Calu3 (cell line): ENCODE measurements around the gene PMFBP1. TPM values are rescaled to one million over a fixed set of nuclear protein-coding genes. Genes with fewer than 3 reads are reported as not detected.

ENCODE experiments used
- BruUV-seq: library from RNA; stranded (reverse); fragments of 400-500 nt; replicated peaks from 2 replicates; lab custom pipeline; 2021; lab: Mats Ljungman, UMichigan
- CTCF ChIA-PET: fragments of 300-600 bp; sonication (Branson Sonifier 250); formaldehyde crosslinking; loops from one replicate; lab custom pipeline; 2022; ENCODE audit warnings: antibody characterized with exemption; lab: Charles Lee
- DNase-seq: peaks from one replicate; pipeline ENCODE4 v3.0.0; 2022
- H3K27ac Mint-ChIP-seq: one replicate; pipeline ENCODE4 v1.8.0; 2022; ENCODE audit warnings: mixed read lengths; ENCODE audit not compliant: unreplicated experiment
- H3K27me3 Mint-ChIP-seq: one replicate; pipeline ENCODE4 v1.8.0; 2022; ENCODE audit warnings: mixed read lengths; ENCODE audit not compliant: unreplicated experiment
- H3K36me3 Mint-ChIP-seq: one replicate; pipeline ENCODE4 v1.8.0; 2022; ENCODE audit warnings: mild to moderate bottlenecking, moderate library complexity, mixed read lengths; ENCODE audit not compliant: insufficient read depth, unreplicated experiment
- H3K4me1 Mint-ChIP-seq: one replicate; pipeline ENCODE4 v1.8.0; 2022; ENCODE audit warnings: mild to moderate bottlenecking, low read depth, mixed read lengths; ENCODE audit not compliant: unreplicated experiment
- H3K4me3 Mint-ChIP-seq: one replicate; pipeline ENCODE4 v1.8.0; 2022; ENCODE audit warnings: mild to moderate bottlenecking, low read depth, moderate library complexity, mixed read lengths; ENCODE audit not compliant: unreplicated experiment
- H3K9me3 Mint-ChIP-seq: one replicate; pipeline ENCODE4 v1.8.0; 2022; ENCODE audit warnings: low read depth, mixed read lengths; ENCODE audit not compliant: unreplicated experiment
- CTCF ChIP-seq: fragments of 200-600 bp; IDR thresholded peaks from one replicate; pipeline ENCODE4 v1.8.0; 2022; ENCODE audit warnings: antibody characterized with exemption; ENCODE audit not compliant: unreplicated experiment
- intact Hi-C: fragments of 100-400 bp; cut with micrococcal nuclease; formaldehyde crosslinking; loops from one replicate; pipeline ENCODE4 v1.10.0; 2022; ENCODE audit not compliant: unreplicated experiment
- total RNA-seq: library from RNA; stranded (reverse); gene quantifications from 2 replicates; pipeline ENCODE4 v1.2.3, GENCODE V29; 2022

PMFBP1 gene
- total RNA-seq, 1 experiment from 2014 or later = 8.5 TPM

DNA sequence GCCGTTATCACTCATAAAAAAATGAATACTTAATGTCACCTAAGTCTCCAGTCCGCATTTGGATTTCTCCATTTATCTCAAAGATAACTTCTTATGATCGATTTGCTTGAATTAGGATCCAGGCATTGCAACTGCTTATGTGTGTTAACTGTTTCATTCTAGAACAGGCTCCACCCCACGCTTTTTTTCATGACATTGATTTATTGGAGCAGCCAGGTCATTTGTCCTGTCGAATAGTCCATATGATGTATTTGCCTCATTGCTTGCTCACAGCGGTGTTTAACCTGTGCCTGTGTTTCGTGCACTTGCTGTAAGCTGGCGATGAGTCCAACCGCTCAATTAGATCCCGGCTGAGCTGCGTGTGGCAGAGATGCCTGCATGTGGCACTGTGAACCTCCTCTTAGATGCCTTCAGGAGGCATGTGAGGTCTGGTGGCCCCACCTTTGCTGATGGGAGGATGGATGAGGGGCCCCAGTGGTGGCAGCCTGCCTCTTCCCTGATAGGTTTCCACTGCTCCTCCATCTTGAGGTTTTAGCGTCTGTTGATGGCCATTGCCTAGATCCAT, 61.9 kb downstream of the PMFBP1 start:
- CTCF ChIA-PET = no interaction called here
- H3K9me3 Mint-ChIP-seq = no peaks in the 10 kb centered on the region

DNA sequence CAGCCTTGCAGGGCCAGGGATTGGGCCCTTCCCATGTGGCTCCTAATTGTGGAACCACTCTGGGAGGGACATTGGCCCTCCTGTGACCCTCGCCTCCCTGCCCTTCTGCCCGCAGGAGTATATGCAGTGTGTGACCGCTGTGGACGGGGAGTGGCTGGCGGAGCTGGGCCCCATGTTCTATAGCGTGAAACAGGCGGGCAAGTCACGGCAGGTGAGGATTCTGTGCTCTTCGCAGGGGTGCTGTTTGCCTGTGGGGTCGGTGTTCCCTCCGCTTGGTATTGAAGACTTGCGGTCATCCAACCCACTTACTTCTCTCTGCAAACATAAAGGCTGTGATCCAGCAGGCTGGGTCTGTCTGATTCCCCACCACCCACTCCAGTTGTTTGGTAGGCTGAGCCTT, 62.7 kb downstream of the PMFBP1 start:
- no peak overlapping the region for H3K27ac Mint-ChIP-seq
- no TSS peak for BruUV-seq
- CTCF ChIA-PET = no interaction called here
- intact Hi-C loops = no loop called here
- no peak for TF ChIP-seq CTCF
- H3K27me3 Mint-ChIP-seq = no peaks in the 10 kb centered on the region
- no peaks in the 10 kb centered on the region for H3K9me3 Mint-ChIP-seq
- no peak overlapping the region for H3K4me3 Mint-ChIP-seq
- H3K36me3 Mint-ChIP-seq = peaks cover 39% of the 10 kb centered on the region
- no peak for DNase-seq
- H3K4me1 Mint-ChIP-seq = no peaks in the 10 kb centered on the region

More for the DNA sequence above, 61.9 kb downstream of the PMFBP1 start:
- no TSS peak for BruUV-seq
- H3K36me3 Mint-ChIP-seq = peaks cover 35% of the 10 kb centered on the region
- H3K27ac Mint-ChIP-seq = no peak overlapping the region
- no peak for DNase-seq
- no peaks in the 10 kb centered on the region for H3K4me1 Mint-ChIP-seq
- no peak for TF ChIP-seq CTCF
- intact Hi-C loops = no loop called here
- no peak overlapping the region for H3K4me3 Mint-ChIP-seq
- no peaks in the 10 kb centered on the region for H3K27me3 Mint-ChIP-seq

- DNase-seq = no peak
- Mint-ChIP-seq H3K27me3 (no peaks in the 10 kb centered on the region), H3K36me3 (peaks cover 40% of the 10 kb centered on the region), H3K27ac (no peak overlapping the region), H3K4me1 (no peaks in the 10 kb centered on the region), H3K9me3 (no peaks in the 10 kb centered on the region), H3K4me3 (no peak overlapping the region)
- no TSS peak for BruUV-seq
- no peak for TF ChIP-seq CTCF
- CTCF ChIA-PET = no interaction called here
- intact Hi-C loops = no loop called here
Observed at GRCh38 chr16:72108353-72109102, 63.4 kb downstream of the PMFBP1 start.

DNA sequence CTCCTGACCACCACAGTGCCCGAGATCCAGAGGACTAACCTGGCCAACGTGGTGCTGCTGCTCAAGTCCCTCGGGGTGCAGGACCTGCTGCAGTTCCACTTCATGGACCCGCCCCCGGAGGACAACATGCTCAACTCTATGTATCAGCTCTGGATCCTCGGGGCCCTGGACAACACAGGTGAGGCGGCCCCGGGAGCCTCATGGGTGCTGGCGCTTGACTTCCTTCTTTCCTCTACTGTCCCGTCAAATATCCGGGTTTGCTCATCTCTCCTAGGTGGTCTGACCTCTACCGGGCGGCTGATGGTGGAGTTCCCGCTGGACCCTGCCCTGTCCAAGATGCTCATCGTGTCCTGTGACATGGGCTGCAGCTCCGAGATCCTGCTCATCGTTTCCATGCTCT, 64.6 kb downstream of the PMFBP1 start:
- intact Hi-C loops = no loop called here
- no peak overlapping the region for H3K4me3 Mint-ChIP-seq
- no peak for TF ChIP-seq CTCF
- DNase-seq = no peak
- no TSS peak for BruUV-seq
- H3K27me3 Mint-ChIP-seq = no peaks in the 10 kb centered on the region
- peaks cover 49% of the 10 kb centered on the region for H3K36me3 Mint-ChIP-seq
- no peaks in the 10 kb centered on the region for H3K4me1 Mint-ChIP-seq
- CTCF ChIA-PET = interaction anchor here (1.6 kb wide), 1 partner anchor 14 kb away, joined by 4 read pairs; no protein-coding TSS in a partner anchor
- no peaks in the 10 kb centered on the region for H3K9me3 Mint-ChIP-seq
- H3K27ac Mint-ChIP-seq = no peak overlapping the region
